ENCODE measurements around the gene PKD1. TPM values are rescaled to one million over a fixed set of nuclear protein-coding genes. Genes with fewer than 3 reads are reported as not detected.

The PKD1 gene
- total and polyA plus RNA-seq, 2 of the 13 experiments (the other 11 are each of a cell fraction or from before 2014, with no cell fraction given), result 22.1 to 23.0 TPM

DNA sequence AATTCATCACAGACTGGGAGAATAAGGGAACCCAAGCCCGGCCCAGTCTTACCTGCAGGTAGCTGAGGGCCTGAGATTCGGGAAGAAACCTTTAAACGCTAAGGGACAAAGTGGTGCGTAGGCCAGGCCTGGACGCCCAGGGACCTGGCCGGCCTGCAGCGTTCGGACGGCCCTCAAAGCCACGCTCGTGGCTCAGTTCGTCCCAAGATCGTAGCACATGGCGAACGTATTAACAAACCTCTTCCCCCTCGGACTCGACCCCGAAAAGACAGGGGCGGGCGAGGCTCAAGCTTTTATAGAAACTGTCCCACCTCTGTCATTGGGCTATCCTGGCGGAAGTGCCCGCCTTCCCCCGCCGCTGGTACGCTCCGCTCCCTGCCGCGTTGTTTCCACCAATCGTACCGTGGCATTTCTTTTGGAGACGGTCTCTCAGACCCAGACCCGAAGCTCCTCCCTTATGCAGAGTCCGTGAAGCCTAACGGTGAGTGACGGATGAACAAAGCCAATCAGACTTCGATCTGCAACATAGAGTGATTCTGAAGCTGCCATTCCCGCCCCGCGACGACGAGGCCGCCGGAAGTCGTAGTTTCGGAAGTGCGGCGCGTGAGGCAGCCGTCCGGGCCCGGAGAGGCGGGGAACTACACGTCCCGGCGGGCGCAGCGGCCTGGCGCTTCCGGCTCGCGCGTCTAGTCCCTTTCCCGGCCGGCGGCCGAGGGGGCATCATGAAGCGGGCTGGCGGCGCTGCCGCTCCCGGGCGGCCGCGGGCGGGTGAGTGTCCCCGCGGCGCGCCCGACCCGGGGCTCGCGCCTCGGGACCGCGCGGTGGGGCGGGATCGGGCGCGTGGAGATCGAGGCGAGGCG, 19.6 kb upstream of the PKD1 start, which contains the start of gene TRAF7 (continued):
- TF ChIP-seq, protein P1, sequence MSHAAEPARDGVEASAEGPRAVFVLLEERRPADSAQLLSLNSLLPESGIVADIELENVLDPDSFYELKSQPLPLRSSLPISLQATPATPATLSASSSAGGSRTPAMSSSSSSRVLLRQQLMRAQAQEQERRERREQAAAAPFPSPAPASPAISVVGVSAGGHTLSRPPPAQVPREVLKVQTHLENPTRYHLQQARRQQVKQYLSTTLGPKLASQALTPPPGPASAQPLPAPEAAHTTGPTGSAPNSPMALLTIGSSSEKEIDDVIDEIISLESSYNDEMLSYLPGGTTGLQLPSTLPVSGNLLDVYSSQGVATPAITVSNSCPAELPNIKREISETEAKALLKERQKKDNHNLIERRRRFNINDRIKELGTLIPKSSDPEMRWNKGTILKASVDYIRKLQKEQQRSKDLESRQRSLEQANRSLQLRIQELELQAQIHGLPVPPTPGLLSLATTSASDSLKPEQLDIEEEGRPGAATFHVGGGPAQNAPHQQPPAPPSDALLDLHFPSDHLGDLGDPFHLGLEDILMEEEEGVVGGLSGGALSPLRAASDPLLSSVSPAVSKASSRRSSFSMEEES (CRISPR knock-in tag; IDR thresholded peaks at IDR 0.05), result peak; percentile 36; the same call in 1 of the 2 replicates
- TF ChIP-seq MTA1 (CRISPR knock-in tag; IDR thresholded peaks at IDR 0.05; ENCODE audit: borderline replicate concordance) (no peak), HIVEP1 (CRISPR knock-in tag; IDR thresholded peaks at IDR 0.05) (peak; percentile 69; the same call in 1 of the 2 replicates), NRL (CRISPR knock-in tag; IDR thresholded peaks at IDR 0.05; ENCODE audit: borderline replicate concordance) (peak; percentile 92; the same call in 1 of the 2 replicates), HOXA5 (CRISPR knock-in tag; IDR thresholded peaks at IDR 0.05) (peak; percentile 93), SNAPC2 (CRISPR knock-in tag; IDR thresholded peaks at IDR 0.05) (peak; percentile 78; the same call in 1 of the 2 replicates), ZNF292 (CRISPR knock-in tag; IDR thresholded peaks at IDR 0.05; ENCODE audit: borderline replicate concordance, low read depth) (peak; percentile 21; the same call in 1 of the 2 replicates), ARHGAP35 (CRISPR knock-in tag; IDR thresholded peaks at IDR 0.05; ENCODE audit: borderline replicate concordance) (no peak; the same call in 1 of the 2 replicates), FOSL2 (CRISPR knock-in tag; IDR thresholded peaks at IDR 0.05) (0 out of 2 replicates have a peak, but pooled peaks have one; percentile 2), JUN (CRISPR knock-in tag; IDR thresholded peaks at IDR 0.05) (no peak), HNRNPL (IDR thresholded peaks at IDR 0.05; ENCODE audit: low read depth, low read length) (peak; percentile 72; the same call in 1 of the 2 replicates), ZNF563 (CRISPR knock-in tag; IDR thresholded peaks at IDR 0.05) (peak; percentile 76; the same call in 1 of the 2 replicates), ATAD3A (CRISPR knock-in tag; IDR thresholded peaks at IDR 0.05) (no peak), ZIK1 (CRISPR knock-in tag; IDR thresholded peaks at IDR 0.05; ENCODE audit: borderline replicate concordance, low read depth) (no peak), NFKBIZ (CRISPR knock-in tag; IDR thresholded peaks at IDR 0.05) (peak; percentile 80), MXI1 (IDR thresholded peaks at IDR 0.05; ENCODE audit: borderline replicate concordance, low read depth, low read length) (peak; percentile 91; the same call in 2 of the 3 replicates), NFKB2 (CRISPR knock-in tag; IDR thresholded peaks at IDR 0.05; ENCODE audit: borderline replicate concordance) (peak; percentile 86), ZNF672 (CRISPR knock-in tag; IDR thresholded peaks at IDR 0.05) (no peak)
- TF ChIP-seq, protein P2, sequence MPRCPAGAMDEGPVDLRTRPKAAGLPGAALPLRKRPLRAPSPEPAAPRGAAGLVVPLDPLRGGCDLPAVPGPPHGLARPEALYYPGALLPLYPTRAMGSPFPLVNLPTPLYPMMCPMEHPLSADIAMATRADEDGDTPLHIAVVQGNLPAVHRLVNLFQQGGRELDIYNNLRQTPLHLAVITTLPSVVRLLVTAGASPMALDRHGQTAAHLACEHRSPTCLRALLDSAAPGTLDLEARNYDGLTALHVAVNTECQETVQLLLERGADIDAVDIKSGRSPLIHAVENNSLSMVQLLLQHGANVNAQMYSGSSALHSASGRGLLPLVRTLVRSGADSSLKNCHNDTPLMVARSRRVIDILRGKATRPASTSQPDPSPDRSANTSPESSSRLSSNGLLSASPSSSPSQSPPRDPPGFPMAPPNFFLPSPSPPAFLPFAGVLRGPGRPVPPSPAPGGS (CRISPR knock-in tag; IDR thresholded peaks at IDR 0.05), result peak; percentile 65; the same call in 1 of the 2 replicates
- TF ChIP-seq, protein P3, sequence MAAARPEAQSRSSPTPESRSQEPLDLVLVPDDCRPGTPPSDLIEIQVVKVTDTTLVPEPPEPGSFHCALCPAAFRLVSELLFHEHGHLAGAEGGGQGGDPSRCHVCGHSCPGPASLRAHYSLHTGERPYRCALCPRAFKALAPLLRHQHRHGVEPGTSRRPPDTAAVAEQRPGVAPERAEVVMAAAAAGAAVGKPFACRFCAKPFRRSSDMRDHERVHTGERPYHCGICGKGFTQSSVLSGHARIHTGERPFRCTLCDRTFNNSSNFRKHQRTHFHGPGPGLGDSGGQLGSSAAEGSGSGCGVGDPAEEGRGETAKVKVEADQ (CRISPR knock-in tag; IDR thresholded peaks at IDR 0.05; ENCODE audit: borderline replicate concordance), result peak; percentile 59; the same call in 1 of the 2 replicates
- TF ChIP-seq, protein P4, sequence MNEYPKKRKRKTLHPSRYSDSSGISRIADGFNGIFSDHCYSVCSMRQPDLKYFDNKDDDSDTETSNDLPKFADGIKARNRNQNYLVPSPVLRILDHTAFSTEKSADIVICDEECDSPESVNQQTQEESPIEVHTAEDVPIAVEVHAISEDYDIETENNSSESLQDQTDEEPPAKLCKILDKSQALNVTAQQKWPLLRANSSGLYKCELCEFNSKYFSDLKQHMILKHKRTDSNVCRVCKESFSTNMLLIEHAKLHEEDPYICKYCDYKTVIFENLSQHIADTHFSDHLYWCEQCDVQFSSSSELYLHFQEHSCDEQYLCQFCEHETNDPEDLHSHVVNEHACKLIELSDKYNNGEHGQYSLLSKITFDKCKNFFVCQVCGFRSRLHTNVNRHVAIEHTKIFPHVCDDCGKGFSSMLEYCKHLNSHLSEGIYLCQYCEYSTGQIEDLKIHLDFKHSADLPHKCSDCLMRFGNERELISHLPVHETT (CRISPR knock-in tag; conservative IDR thresholded peaks at IDR 0.05), result peak; percentile 59; the same call in 1 of the 2 replicates
- TF ChIP-seq, protein P5, sequence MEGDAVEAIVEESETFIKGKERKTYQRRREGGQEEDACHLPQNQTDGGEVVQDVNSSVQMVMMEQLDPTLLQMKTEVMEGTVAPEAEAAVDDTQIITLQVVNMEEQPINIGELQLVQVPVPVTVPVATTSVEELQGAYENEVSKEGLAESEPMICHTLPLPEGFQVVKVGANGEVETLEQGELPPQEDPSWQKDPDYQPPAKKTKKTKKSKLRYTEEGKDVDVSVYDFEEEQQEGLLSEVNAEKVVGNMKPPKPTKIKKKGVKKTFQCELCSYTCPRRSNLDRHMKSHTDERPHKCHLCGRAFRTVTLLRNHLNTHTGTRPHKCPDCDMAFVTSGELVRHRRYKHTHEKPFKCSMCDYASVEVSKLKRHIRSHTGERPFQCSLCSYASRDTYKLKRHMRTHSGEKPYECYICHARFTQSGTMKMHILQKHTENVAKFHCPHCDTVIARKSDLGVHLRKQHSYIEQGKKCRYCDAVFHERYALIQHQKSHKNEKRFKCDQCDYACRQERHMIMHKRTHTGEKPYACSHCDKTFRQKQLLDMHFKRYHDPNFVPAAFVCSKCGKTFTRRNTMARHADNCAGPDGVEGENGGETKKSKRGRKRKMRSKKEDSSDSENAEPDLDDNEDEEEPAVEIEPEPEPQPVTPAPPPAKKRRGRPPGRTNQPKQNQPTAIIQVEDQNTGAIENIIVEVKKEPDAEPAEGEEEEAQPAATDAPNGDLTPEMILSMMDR (CRISPR knock-in tag; IDR thresholded peaks at IDR 0.05), result no peak
